GM18907 (cell line): Measurements from ENCODE around the gene MARK3.

Experiments
- ATAC-seq: cut with Tn5 transposase; IDR thresholded peaks from one replicate; pipeline ENCODE4 v1.9.1; 2021; ENCODE audit warnings: mild to moderate bottlenecking, moderate library complexity; ENCODE audit not compliant: unreplicated experiment

The MARK3 gene

GRCh38 chr14:103535081-103535890 lies 150.1 kb downstream of the MARK3 start:
- no peak for ATAC-seq

GRCh38 chr14:103535891-103536565 lies 150.8 kb downstream of the MARK3 start:
- no peak for ATAC-seq

GRCh38 chr14:103536693-103537092 lies 151.5 kb downstream of the MARK3 start:
- ATAC-seq: no peak

- no peak for ATAC-seq
Measured at GRCh38 chr14:103537175-103537990, 152.2 kb downstream of the MARK3 start.

DNA sequence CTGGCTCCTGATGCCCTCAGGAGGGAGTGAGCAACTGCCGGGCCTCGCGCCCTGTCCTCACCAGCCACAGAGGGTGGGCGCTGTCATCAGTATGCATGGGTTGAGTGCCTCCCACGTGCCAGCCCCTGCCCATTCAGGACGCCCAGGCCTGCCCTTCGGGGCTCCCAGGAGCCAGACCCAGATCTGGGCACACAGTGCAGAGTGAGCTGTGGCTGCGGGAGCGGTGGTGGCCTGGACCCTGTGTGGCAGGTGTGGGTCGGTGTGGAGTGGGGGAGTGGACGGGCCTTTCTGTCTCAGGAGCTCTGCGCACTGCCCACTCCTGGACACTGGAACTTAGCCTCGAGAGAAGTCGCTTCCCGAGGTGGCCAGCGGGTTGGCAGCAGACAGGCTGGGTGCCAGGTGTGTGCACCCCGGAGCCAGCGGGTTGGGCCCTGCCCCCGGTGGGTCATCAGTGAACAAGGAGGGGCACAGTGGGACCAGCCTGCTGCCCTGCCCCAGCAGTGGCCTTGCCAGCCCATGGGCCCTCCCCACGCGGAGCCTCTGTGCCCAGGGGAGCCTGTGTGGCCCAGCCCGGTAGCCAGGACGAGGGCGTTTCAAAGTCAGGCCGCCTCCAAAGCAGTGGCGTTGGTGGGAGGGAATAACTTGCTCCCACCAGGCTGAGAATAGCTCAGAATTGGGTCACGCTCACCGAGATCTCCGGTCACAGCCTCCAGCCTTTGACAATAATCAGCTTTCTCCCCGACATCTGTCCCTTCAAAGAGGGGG lies 153.3 kb downstream of the MARK3 start:
- ATAC-seq: no peak

- ATAC-seq: no peak
Measured at GRCh38 chr14:103539056-103539825, 154.0 kb downstream of the MARK3 start.

GRCh38 chr14:103540821-103541708 lies 155.8 kb downstream of the MARK3 start:
- no peak for ATAC-seq

GRCh38 chr14:103541709-103542604 lies 156.7 kb downstream of the MARK3 start:
- ATAC-seq: no peak

DNA sequence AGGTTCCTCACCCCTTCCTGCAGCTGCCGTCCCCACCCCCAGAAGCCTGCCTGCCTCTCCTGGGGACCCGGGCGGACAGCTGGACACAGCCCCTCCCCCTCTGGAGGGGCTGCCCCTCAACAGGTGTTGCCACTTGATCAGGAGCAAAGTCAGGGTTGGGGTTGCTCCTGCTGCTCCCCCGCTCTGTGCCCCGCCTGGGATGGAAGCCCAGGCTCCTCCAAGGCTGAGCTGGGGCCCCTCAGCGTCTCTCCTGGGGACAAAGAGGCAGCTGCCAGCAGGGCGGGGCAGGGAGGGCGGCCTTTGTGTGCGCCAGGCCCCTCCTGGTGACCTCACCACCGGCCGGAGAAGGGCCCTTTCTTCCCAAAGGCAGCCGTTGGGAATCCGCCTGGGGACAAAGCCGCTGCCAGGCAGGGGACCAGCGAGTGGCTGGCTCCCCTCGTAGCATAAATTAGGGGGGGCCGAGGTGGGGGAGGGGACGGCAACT lies 157.4 kb downstream of the MARK3 start:
- no peak for ATAC-seq

DNA sequence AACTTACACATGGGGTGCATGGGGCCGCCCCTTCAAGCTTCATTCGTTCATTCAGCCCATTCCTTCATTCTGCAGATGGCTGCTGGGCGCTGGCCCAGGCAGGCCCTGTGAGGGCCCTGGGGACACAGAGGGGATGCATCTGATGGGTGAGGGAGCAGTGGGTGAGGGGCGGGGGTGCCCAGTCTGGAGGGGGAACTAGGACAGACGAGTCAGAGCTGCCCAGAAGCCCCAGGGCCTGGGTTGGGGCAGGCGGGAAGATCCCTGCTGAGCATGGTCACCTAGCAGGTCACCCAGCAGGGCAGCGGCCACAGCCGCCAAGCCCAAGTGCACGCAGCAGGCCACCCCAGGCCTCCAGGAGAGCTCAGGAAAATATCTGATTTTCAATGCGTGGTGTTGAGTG lies 157.9 kb downstream of the MARK3 start:
- no peak for ATAC-seq

- no peak for ATAC-seq
Measured at GRCh38 chr14:103543721-103544387, 158.6 kb downstream of the MARK3 start.

GRCh38 chr14:103544388-103545218 lies 159.4 kb downstream of the MARK3 start:
- no peak for ATAC-seq

DNA sequence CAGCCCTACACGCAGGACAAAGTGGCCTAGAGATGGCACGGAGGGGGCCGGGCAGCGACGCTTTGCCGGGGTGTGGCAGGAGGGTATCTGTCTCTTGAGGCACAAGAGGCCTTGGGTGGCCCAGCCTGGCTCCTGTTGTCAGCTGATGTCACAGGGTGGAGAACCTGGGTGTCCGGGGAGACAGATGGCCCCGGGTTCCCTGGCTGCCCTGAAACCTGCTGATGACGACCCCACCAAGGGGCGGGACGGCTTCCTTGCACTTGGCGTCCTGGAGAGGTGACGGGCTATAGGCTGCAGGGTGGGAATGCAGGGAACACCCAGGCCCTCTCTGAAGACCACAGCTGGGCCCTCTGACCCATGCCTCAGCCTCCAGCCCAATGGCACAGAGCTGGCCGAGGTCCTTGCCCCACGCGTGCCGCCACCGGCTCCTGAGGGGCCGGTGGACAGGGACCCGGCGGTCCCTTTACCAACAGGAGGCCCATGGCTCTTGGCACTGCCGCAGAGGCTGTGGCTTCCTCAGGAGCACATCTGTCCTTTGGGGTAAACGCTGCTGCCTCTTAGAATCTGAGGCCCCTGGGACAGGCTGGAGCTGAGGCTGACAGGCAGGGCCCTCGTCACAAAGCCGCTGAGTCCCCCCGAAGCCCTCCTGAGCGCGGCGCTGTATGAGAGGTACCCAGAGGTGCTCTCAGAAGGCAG lies 160.2 kb downstream of the MARK3 start:
- no peak for ATAC-seq

- ATAC-seq: no peak
Measured at GRCh38 chr14:103545915-103546651, 160.9 kb downstream of the MARK3 start.
